ENCODE results near the gene NCAPD2. TPM values are rescaled to one million over a fixed set of nuclear protein-coding genes. Genes with fewer than 3 reads are reported as not detected.

Gene NCAPD2
- total and polyA plus RNA-seq, 2 donors (not counting 1 experiment from before 2014, with no cell fraction given): 19.9 to 42.1 TPM

GRCh38 chr12:6548556-6548955, 54.7 kb downstream of the NCAPD2 start:
- no peak overlapping the region for H3K27ac ChIP-seq (ENCODE audit: low read length in 2 of 2)
- H3K4me1 ChIP-seq (ENCODE audit: control insufficient read depth in 2 of 2, insufficient read depth in 2 of 2, low read length in 2 of 2): peaks cover 0 to 5% of the 10 kb centered on the region in 2 donors
- H3K4me2 ChIP-seq (replicated peaks; ENCODE audit: low read depth, low read length, poor library complexity, severe bottlenecking): no peak overlapping the region
- Mint-ChIP-seq H3K4me3 (no peak overlapping the region), H3K27ac (no peak overlapping the region), H3K9me3 (ENCODE audit: insufficient read depth) (no peaks in the 10 kb centered on the region), H3K27me3 (no peaks in the 10 kb centered on the region), H3K4me1 (peaks cover 7% of the 10 kb centered on the region)
- ATAC-seq (ENCODE audit: low read depth) (no peak), DNase-seq (no peak)
- H3K27me3 ChIP-seq (replicated peaks in 1 of 4; ENCODE audit: control extremely low read depth in 1 of 4, control insufficient read depth in 3 of 4, insufficient read depth in 4 of 4, low read length in 3 of 4): no peaks in the 10 kb centered on the region
- H4K20me1 ChIP-seq (ENCODE audit: control insufficient read depth, insufficient read depth, low read length, poor library complexity, severe bottlenecking): peaks cover 31% of the 10 kb centered on the region
- H2AFZ ChIP-seq (ENCODE audit: insufficient read depth, low read depth, low read length, poor library complexity, severe bottlenecking): no peak overlapping the region
- no peaks in the 10 kb centered on the region for H3K9me3 ChIP-seq (ENCODE audit: control extremely low read depth in 1 of 3, control insufficient read depth in 2 of 3, insufficient read depth in 1 of 3, low read length in 2 of 3)
- peaks cover 41% of the 10 kb centered on the region for H3K79me2 ChIP-seq (ENCODE audit: control insufficient read depth, insufficient read depth, low read length)
- intact Hi-C loops (cut with micrococcal nuclease): no loop called here
- H3K4me3 ChIP-seq (ENCODE audit: control extremely low read depth in 1 of 5, extremely low read depth in 1 of 5, insufficient read depth in 1 of 5, low read depth in 2 of 5, low read length in 4 of 5): no peak overlapping the region
- ChIA-PET CTCF (interaction anchor here (7.2 kb wide), 1 partner anchor 10 kb away, joined by 69 read pairs; no protein-coding TSS in a partner anchor), POLR2A (no interaction called here)
- H3K36me3 ChIP-seq (replicated peaks in 1 of 2; ENCODE audit: control extremely low read depth in 1 of 2, control insufficient read depth in 1 of 2, extremely low read depth in 1 of 2, insufficient read depth in 2 of 2, low read length in 1 of 2): peaks cover 2 to 62% of the 10 kb centered on the region in 2 experiments
- H3K9ac ChIP-seq (ENCODE audit: low read length): no peak overlapping the region
- WGBS (ENCODE audit: insufficient coverage): 95% methylated on average over 26 of the region's 26 CpGs
- TF ChIP-seq EZH2 (IDR thresholded peaks at IDR 0.05; ENCODE audit: borderline replicate concordance, insufficient read depth, low read depth, low read length, poor library complexity, severe bottlenecking) (no peak), CTCF (IDR thresholded peaks at IDR 0.05) (no peak)

- ChIA-PET CTCF (interaction anchor here (7.2 kb wide), 1 partner anchor 11 kb away, joined by 69 read pairs; no protein-coding TSS in a partner anchor), POLR2A (no interaction called here)
- Histone ChIP-seq H3K27ac (ENCODE audit: low read length in 2 of 2) (no peak overlapping the region), H3K27me3 (replicated peaks in 1 of 4; ENCODE audit: control extremely low read depth in 1 of 4, control insufficient read depth in 3 of 4, insufficient read depth in 4 of 4, low read length in 3 of 4) (no peaks in the 10 kb centered on the region), H3K4me2 (replicated peaks; ENCODE audit: low read depth, low read length, poor library complexity, severe bottlenecking) (no peak overlapping the region), H3K4me3 (ENCODE audit: control extremely low read depth in 1 of 5, extremely low read depth in 1 of 5, insufficient read depth in 1 of 5, low read depth in 2 of 5, low read length in 4 of 5) (no peak overlapping the region), H3K9ac (ENCODE audit: low read length) (no peak overlapping the region), H2AFZ (ENCODE audit: insufficient read depth, low read depth, low read length, poor library complexity, severe bottlenecking) (no peak overlapping the region), H3K36me3 (replicated peaks in 1 of 2; ENCODE audit: control extremely low read depth in 1 of 2, control insufficient read depth in 1 of 2, extremely low read depth in 1 of 2, insufficient read depth in 2 of 2, low read length in 1 of 2) (peaks cover 2 to 62% of the 10 kb centered on the region in 2 experiments), H3K4me1 (ENCODE audit: control insufficient read depth in 2 of 2, insufficient read depth in 2 of 2, low read length in 2 of 2) (peaks cover under 1 to 10% of the 10 kb centered on the region in 2 donors), H4K20me1 (ENCODE audit: control insufficient read depth, insufficient read depth, low read length, poor library complexity, severe bottlenecking) (peaks cover 31% of the 10 kb centered on the region), H3K9me3 (ENCODE audit: control extremely low read depth in 1 of 3, control insufficient read depth in 2 of 3, insufficient read depth in 1 of 3, low read length in 2 of 3) (no peaks in the 10 kb centered on the region), H3K79me2 (ENCODE audit: control insufficient read depth, insufficient read depth, low read length) (peaks cover 46% of the 10 kb centered on the region)
- no peak for TF ChIP-seq EZH2 (IDR thresholded peaks at IDR 0.05; ENCODE audit: borderline replicate concordance, insufficient read depth, low read depth, low read length, poor library complexity, severe bottlenecking)
- no peak for TF ChIP-seq CTCF (IDR thresholded peaks at IDR 0.05)
- Mint-ChIP-seq H3K4me1 (peaks cover 12% of the 10 kb centered on the region), H3K4me3 (no peak overlapping the region), H3K27ac (no peak overlapping the region), H3K9me3 (ENCODE audit: insufficient read depth) (no peaks in the 10 kb centered on the region), H3K27me3 (no peaks in the 10 kb centered on the region)
- no peak for ATAC-seq (ENCODE audit: low read depth)
- intact Hi-C loops (cut with micrococcal nuclease): no loop called here
- no peak for DNase-seq
- WGBS (ENCODE audit: insufficient coverage): 95% methylated on average over 13 of the region's 15 CpGs
Observed at GRCh38 chr12:6548966-6549683, 55.2 kb downstream of the NCAPD2 start.

Measured in B cell (primary cell).